ENCODE measurements around the gene HOXA3. TPM values are rescaled to one million over a fixed set of nuclear protein-coding genes. Genes with fewer than 3 reads are reported as not detected.

The HOXA3 gene
- total and polyA plus RNA-seq, 9 of the 15 experiments (the other 6 are each of a cell fraction or from before 2014, with no cell fraction given): 0.04 to 0.13 TPM; not detected in 7

- CTCF ChIA-PET (ENCODE audit: low intra/inter-chr PET ratio): no interaction called here
- POLR2A ChIA-PET: no interaction called here
- BruUV-seq (replicated peaks): no TSS peak
- no peak for DNase-seq (ENCODE audit: extremely low read depth in 1 of 4, low spot score in 3 of 4)
- no peak for ATAC-seq
- Histone ChIP-seq H3K4me2 (ENCODE audit: insufficient read depth, low read length) (no peak overlapping the region), H3K9me1 (ENCODE audit: control insufficient read depth, insufficient read depth, low read length) (no peaks in the 10 kb centered on the region), H3K4me3 (no peak overlapping the region), H3K9ac (ENCODE audit: insufficient read depth in 1 of 2, low read depth in 2 of 2, low read length in 2 of 2) (no peak overlapping the region), H3K9me3 (replicated peaks; ENCODE audit: control insufficient read depth, insufficient read depth, low read depth, low read length) (no peaks in the 10 kb centered on the region), H3K4me1 (replicated peaks in 1 of 2; ENCODE audit: control insufficient read depth in 2 of 2, insufficient read depth in 2 of 2, low read length in 2 of 2) (peaks cover 0 to 15% of the 10 kb centered on the region in 2 experiments; a peak in 2 of 5 replicates), H2AFZ (ENCODE audit: low read depth, low read length) (no peak overlapping the region), H3K79me2 (ENCODE audit: control insufficient read depth, insufficient read depth, low read length) (no peaks in the 10 kb centered on the region), H3K27ac (ENCODE audit: extremely low read depth, low read depth, low read length) (no peak overlapping the region), H3K36me3 (ENCODE audit: control insufficient read depth, insufficient read depth, low read length) (no peaks in the 10 kb centered on the region), H4K20me1 (replicated peaks; ENCODE audit: control insufficient read depth, insufficient read depth, low read length) (no peaks in the 10 kb centered on the region), H3K27me3 (ENCODE audit: control insufficient read depth in 2 of 2, insufficient read depth in 2 of 2, low read length in 2 of 2) (peaks cover 38 to 89% of the 10 kb centered on the region in 2 experiments)
- TF ChIP-seq BHLHE40 (IDR thresholded peaks at IDR 0.05; ENCODE audit: low read length) (no peak), TBL1XR1 (IDR thresholded peaks at IDR 0.05; ENCODE audit: low read length in 2 of 2) (no peak), LEF1 (IDR thresholded peaks at IDR 0.05) (no peak), NKRF (IDR thresholded peaks at IDR 0.05; ENCODE audit: borderline replicate concordance) (no peak), TSHZ1 (CRISPR knock-in tag; IDR thresholded peaks at IDR 0.05) (no peak), ZNF280B (CRISPR knock-in tag; IDR thresholded peaks at IDR 0.05) (no peak), C11orf30 (IDR thresholded peaks at IDR 0.05; ENCODE audit: low read depth) (no peak), ZNF23 (CRISPR knock-in tag; IDR thresholded peaks at IDR 0.05) (no peak), ZNF217 (CRISPR knock-in tag; IDR thresholded peaks at IDR 0.05) (no peak), STAT6 (CRISPR knock-in tag; IDR thresholded peaks at IDR 0.05) (no peak), ADNP (tag; IDR thresholded peaks at IDR 0.05) (no peak), SAFB2 (IDR thresholded peaks at IDR 0.05; ENCODE audit: borderline replicate concordance, low read depth, low read length, severe bottlenecking) (no peak)
- in situ Hi-C loops (cut with MboI) (loop anchor here (25.0 kb wide), 3 partner anchors 641 to 1266 kb away; no protein-coding TSS in a partner anchor), intact Hi-C loops (cut with micrococcal nuclease) (no loop called here)
- WGBS (ENCODE audit: insufficient coverage, low coverage, missing lambda C conversion rate): 3% methylated on average over 3 of the region's 3 CpGs
- no peak for FAIRE-seq
Observed at GRCh38 chr7:27153526-27153925, 1.1 kb upstream of the HOXA3 start.

All from K562 (cell line).